ENCODE results near the gene KIF3A. TPM values are rescaled to one million over a fixed set of nuclear protein-coding genes. Genes with fewer than 3 reads are reported as not detected.

KIF3A gene
- total RNA-seq, 1 experiment from 2014 or later: 3.6 TPM

- DNase-seq (ENCODE audit: low read depth): no peak
These were observed 73.3 kb downstream of the KIF3A start for GRCh38 chr5:132663771-132664695.

- DNase-seq (ENCODE audit: low read depth): no peak
These were observed 74.2 kb downstream of the KIF3A start for GRCh38 chr5:132662925-132663770.

- DNase-seq (ENCODE audit: low read depth): no peak
These were observed 75.3 kb downstream of the KIF3A start for GRCh38 chr5:132662004-132662401.

GRCh38 chr5:132661231-132662003, 75.9 kb downstream of the KIF3A start:
- no peak for DNase-seq (ENCODE audit: low read depth)

- no peak for DNase-seq (ENCODE audit: low read depth)
These were observed 77.5 kb downstream of the KIF3A start for GRCh38 chr5:132659598-132660493.

GRCh38 chr5:132658381-132659302, 78.7 kb downstream of the KIF3A start:
- DNase-seq (ENCODE audit: low read depth): no peak

GRCh38 chr5:132657676-132658380, 79.5 kb downstream of the KIF3A start, which contains the start of gene IL13:
TSS of gene IL13 (plus strand) at chr5:132658173. CDS start at chr5:132658187, 14 bp downstream.
- no peak for DNase-seq (ENCODE audit: low read depth)

- DNase-seq (ENCODE audit: low read depth): no peak
These were observed 80.5 kb downstream of the KIF3A start for GRCh38 chr5:132656774-132657355.

GRCh38 chr5:132655821-132656773, 81.2 kb downstream of the KIF3A start:
- no peak for DNase-seq (ENCODE audit: low read depth)

- no peak for DNase-seq (ENCODE audit: low read depth)
These were observed 83.6 kb downstream of the KIF3A start for GRCh38 chr5:132653716-132654115.

- DNase-seq (ENCODE audit: low read depth): no peak
These were observed 85.4 kb downstream of the KIF3A start for GRCh38 chr5:132651838-132652469.

- no peak for DNase-seq (ENCODE audit: low read depth)
These were observed 89.0 kb downstream of the KIF3A start for GRCh38 chr5:132648355-132648754.

- no peak for DNase-seq (ENCODE audit: low read depth)
These were observed 89.9 kb downstream of the KIF3A start for GRCh38 chr5:132647473-132647872.

- DNase-seq (ENCODE audit: low read depth): no peak
These were observed 90.6 kb downstream of the KIF3A start for GRCh38 chr5:132646583-132647266.

GRCh38 chr5:132644177-132644576, 93.2 kb downstream of the KIF3A start:
- DNase-seq (ENCODE audit: low read depth): no peak
